GM23338 (cell line): ENCODE measurements around the gene GSTK1. TPM values are rescaled to one million over a fixed set of nuclear protein-coding genes. Genes with fewer than 3 reads are reported as not detected.

Experiments used
- ATAC-seq: fragments of 200-7000 bp; cut with Tn5 transposase; 3 replicates; pipeline ENCODE4 v1.9.1; 2020
- DNase-seq: peaks from one replicate; pipeline ENCODE4 v3.0.0-alpha.2; 2015; ENCODE audit warnings: low spot score
- H2AFZ ChIP-seq: fragments of 200-600 bp; sonication (generic); 2 replicates; pipeline ENCODE4 v1.8.0; 2016; ENCODE audit warnings: antibody characterized with exemption, mild to moderate bottlenecking, moderate library complexity
- H3F3A ChIP-seq: fragments of 200-600 bp; sonication (generic); replicated peaks from 2 replicates; pipeline ENCODE4 v1.8.0; 2017; ENCODE audit warnings: antibody characterized with exemption, mixed run types, low read depth
- H3K27ac ChIP-seq: fragments of 200-600 bp; sonication (generic); 2 replicates; pipeline ENCODE4 v1.6.1; 2016; ENCODE audit warnings: low read depth
- H3K27me3 ChIP-seq: fragments of 200-600 bp; sonication (generic); 2 replicates; pipeline ENCODE4 v1.8.0; 2016; ENCODE audit warnings: mild to moderate bottlenecking, mixed run types, moderate library complexity; ENCODE audit not compliant: insufficient read depth
- H3K36me3 ChIP-seq: fragments of 200-600 bp; sonication (generic); 2 replicates; pipeline ENCODE4 v1.8.0; 2016; ENCODE audit warnings: mild to moderate bottlenecking; ENCODE audit not compliant: insufficient read depth
- H3K4me1 ChIP-seq: fragments of 200-600 bp; sonication (generic); 2 replicates; pipeline ENCODE4 v1.8.0; 2016; ENCODE audit warnings: mild to moderate bottlenecking, moderate library complexity; ENCODE audit not compliant: insufficient read depth
- H3K4me2 ChIP-seq: fragments of 200-600 bp; sonication (generic); 2 replicates; pipeline ENCODE4 v1.7.1; 2017; ENCODE audit warnings: mixed run types
- H3K4me3 ChIP-seq: fragments of 200-600 bp; sonication (generic); 2 replicates; pipeline ENCODE4 v1.6.1; 2016; ENCODE audit warnings: mixed run types
- H3K79me2 ChIP-seq: fragments of 200-600 bp; sonication (generic); replicated peaks from 2 replicates; pipeline ENCODE4 v1.8.0; 2017; ENCODE audit warnings: mild to moderate bottlenecking; ENCODE audit not compliant: insufficient read depth
- H3K9me2 ChIP-seq: fragments of 200-600 bp; sonication (generic); 2 replicates; pipeline ENCODE4 v1.8.0; 2017; ENCODE audit not compliant: insufficient read depth
- H4K20me1 ChIP-seq: fragments of 200-600 bp; sonication (generic); replicated peaks from 2 replicates; pipeline ENCODE4 v1.8.0; 2017; ENCODE audit warnings: mild to moderate bottlenecking; ENCODE audit not compliant: insufficient read depth
- H3K27ac Mint-ChIP-seq: 2 replicates; pipeline ENCODE4 v1.8.0; 2020; ENCODE audit warnings: inconsistent platforms, mild to moderate bottlenecking, moderate library complexity, mixed read lengths
- H3K27me3 Mint-ChIP-seq: 3 replicates; pipeline ENCODE4 v1.8.0; 2022; ENCODE audit warnings: low read depth, mild to moderate bottlenecking, moderate library complexity, mixed read lengths, inconsistent platforms; ENCODE audit not compliant: insufficient read depth, poor library complexity
- H3K36me3 Mint-ChIP-seq: 3 replicates; pipeline ENCODE4 v1.8.0; 2021; ENCODE audit warnings: low read depth, mild to moderate bottlenecking, inconsistent platforms, moderate library complexity, mixed read lengths
- H3K4me1 Mint-ChIP-seq: 3 replicates; pipeline ENCODE4 v1.8.0; 2020; ENCODE audit warnings: mild to moderate bottlenecking, inconsistent platforms, mixed read lengths
- H3K4me3 Mint-ChIP-seq: 3 replicates; pipeline ENCODE4 v1.8.0; 2021; ENCODE audit warnings: moderate library complexity, mild to moderate bottlenecking, inconsistent platforms, mixed read lengths
- H3K9me3 Mint-ChIP-seq: 3 replicates; pipeline ENCODE4 v1.8.0; 2020; ENCODE audit warnings: moderate library complexity, mild to moderate bottlenecking, inconsistent platforms, mixed read lengths
- CREB1 ChIP-seq: fragments of 250-450 bp; sonication (Bioruptor Pico); IDR thresholded peaks from 2 replicates; pipeline ENCODE4 v1.5.0; 2020; ENCODE audit warnings: low read depth, mild to moderate bottlenecking, moderate library complexity
- CTCF ChIP-seq, 2 experiments: fragments of 200-600 bp in 1 of 2; sonication (generic) in 1 of 2; conservative IDR thresholded peaks; 2 replicates each; pipeline versions ENCODE4 v1.5.1 to v1.6.1; 2016 to 2017; ENCODE audit warnings: antibody characterized with exemption in 2 of 2, low read depth in 2 of 2, mild to moderate bottlenecking in 2 of 2, moderate library complexity in 1 of 2
- ETS1 ChIP-seq: IDR thresholded peaks from 2 replicates; pipeline ENCODE4 v1.6.1; 2016; ENCODE audit warnings: antibody characterized with exemption
- EZH2 ChIP-seq: fragments of 200-600 bp; sonication (generic); IDR thresholded peaks from one replicate; pipeline ENCODE4 v1.8.0; 2017; ENCODE audit warnings: antibody characterized with exemption, mild to moderate bottlenecking, low read depth; ENCODE audit not compliant: unreplicated experiment
- EZH2phosphoT487 ChIP-seq: fragments of 200-600 bp; sonication (generic); IDR thresholded peaks from one replicate; pipeline ENCODE4 v1.8.1; 2018; ENCODE audit warnings: antibody characterized with exemption; ENCODE audit not compliant: unreplicated experiment
- JUNB ChIP-seq: IDR thresholded peaks from one replicate; pipeline ENCODE4 v1.6.1; 2016; ENCODE audit warnings: antibody characterized with exemption; ENCODE audit not compliant: unreplicated experiment
- NANOG ChIP-seq: IDR thresholded peaks from 2 replicates; pipeline ENCODE4 v1.6.1; 2016; ENCODE audit warnings: antibody characterized with exemption, borderline replicate concordance
- POLR2AphosphoS5 ChIP-seq: IDR thresholded peaks from 2 replicates; pipeline ENCODE4 v1.6.1; 2016; ENCODE audit warnings: antibody characterized with exemption, low read depth
- REST ChIP-seq: IDR thresholded peaks from one replicate; pipeline ENCODE4 v1.6.1; 2018; ENCODE audit warnings: antibody characterized with exemption; ENCODE audit not compliant: unreplicated experiment
- STAT1 ChIP-seq: IDR thresholded peaks from one replicate; pipeline ENCODE4 v1.6.1; 2016; ENCODE audit warnings: antibody characterized with exemption; ENCODE audit not compliant: unreplicated experiment
- ZNF114 ChIP-seq: fragments of 250-450 bp; sonication (Bioruptor Pico); IDR thresholded peaks from 2 replicates; pipeline ENCODE4 v1.5.0; 2020; ENCODE audit warnings: mild to moderate bottlenecking, moderate library complexity
- ZNF331 ChIP-seq: fragments of 250-450 bp; sonication (Bioruptor Pico); IDR thresholded peaks from 2 replicates; pipeline ENCODE4 v1.5.0; 2020; ENCODE audit warnings: low read depth, mild to moderate bottlenecking, moderate library complexity
- ZNF462 ChIP-seq: fragments of 250-450 bp; sonication (Bioruptor Pico); IDR thresholded peaks from 2 replicates; pipeline ENCODE4 v1.5.0; 2020; ENCODE audit warnings: mild to moderate bottlenecking, moderate library complexity
- polyA plus RNA-seq: library from polyadenylated mRNA; unstranded; fragments of >200 nt; fragmentation: Nextera tagmentation; extraction: Ambion mirVana; gene quantifications from 2 replicates; pipeline ENCODE4 v1.2.1, GENCODE V29; 2016
- total RNA-seq: library from RNA; depleted of rRNA; stranded (reverse); fragments of >200 nt; shearing (Covaris generic); gene quantifications from 2 replicates; pipeline ENCODE4 v1.2.3, GENCODE V29; 2014

The GSTK1 gene
- total and polyA plus RNA-seq, 2 experiments from 2014 or later, result 26.4 to 27.5 TPM

GRCh38 chr7:143236408-143236990 is 26.7 kb upstream of the GSTK1 start:
- Mint-ChIP-seq H3K36me3 (no peaks in the 10 kb centered on the region), H3K27me3 (peaks cover 5% of the 10 kb centered on the region), H3K4me3 (no peak overlapping the region), H3K4me1 (no peaks in the 10 kb centered on the region; the same call in 2 of the 3 replicates), H3K27ac (no peak overlapping the region), H3K9me3 (peaks cover 17% of the 10 kb centered on the region)
- Histone ChIP-seq H3K27me3 (no peaks in the 10 kb centered on the region), H4K20me1 (no peaks in the 10 kb centered on the region), H3K79me2 (no peaks in the 10 kb centered on the region), H3K27ac (no peak overlapping the region), H3K4me3 (no peak overlapping the region), H3K9me2 (no peaks in the 10 kb centered on the region), H3F3A (no peaks in the 10 kb centered on the region), H3K4me1 (no peaks in the 10 kb centered on the region), H2AFZ (no peak overlapping the region), H3K4me2 (no peak overlapping the region), H3K36me3 (no peaks in the 10 kb centered on the region)
- DNase-seq (no peak), ATAC-seq (no peak)
- TF ChIP-seq NANOG, result no peak
- TF ChIP-seq CREB1, result no peak
- no peak for TF ChIP-seq ZNF114 (CRISPR knock-in tag)
- no peak for TF ChIP-seq EZH2phosphoT487
- TF ChIP-seq ETS1, result no peak
- TF ChIP-seq CTCF (conservative IDR thresholded peaks at IDR 0.05; ENCODE audit: low read depth in 2 of 2), result no peak
- TF ChIP-seq STAT1, result no peak
- TF ChIP-seq EZH2, result no peak
- TF ChIP-seq ZNF331, result no peak
- TF ChIP-seq JUNB, result no peak
- TF ChIP-seq REST, result no peak
- no peak for TF ChIP-seq POLR2AphosphoS5
- TF ChIP-seq ZNF462 (CRISPR knock-in tag), result no peak
